Fibroblast of the aortic adventitia (primary cell): ENCODE measurements around the gene ZNF264. TPM values are rescaled to one million over a fixed set of nuclear protein-coding genes. Genes with fewer than 3 reads are reported as not detected.

Experiments used
- DNase-seq: peaks from one replicate; pipeline ENCODE4 v3.0.0-alpha.2; 2010; ENCODE audit warnings: low read depth
- H3K4me3 ChIP-seq: 2 replicates; pipeline ENCODE4 v1.5.1; 2011; ENCODE audit warnings: low read depth, mild to moderate bottlenecking, control low read depth, low read length, moderate library complexity
- total RNA-seq: library from RNA; depleted of rRNA; stranded (reverse); fragments of >200 nt; gene quantifications from 2 replicates; pipeline ENCODE4 v1.2.3, GENCODE V29; 2012; ENCODE audit warnings: low replicate concordance
- TF ChIP-seq, protein P1 (sequence below): IDR thresholded peaks from 2 replicates; pipeline ENCODE4 v1.5.1; 2011; ENCODE audit warnings: mild to moderate bottlenecking, low read length, control low read depth, inconsistent platforms; ENCODE audit not compliant: insufficient read depth

The ZNF264 gene
- 19.5 and 123 TPM in 2 replicates for total RNA-seq

- TF ChIP-seq, protein P1, sequence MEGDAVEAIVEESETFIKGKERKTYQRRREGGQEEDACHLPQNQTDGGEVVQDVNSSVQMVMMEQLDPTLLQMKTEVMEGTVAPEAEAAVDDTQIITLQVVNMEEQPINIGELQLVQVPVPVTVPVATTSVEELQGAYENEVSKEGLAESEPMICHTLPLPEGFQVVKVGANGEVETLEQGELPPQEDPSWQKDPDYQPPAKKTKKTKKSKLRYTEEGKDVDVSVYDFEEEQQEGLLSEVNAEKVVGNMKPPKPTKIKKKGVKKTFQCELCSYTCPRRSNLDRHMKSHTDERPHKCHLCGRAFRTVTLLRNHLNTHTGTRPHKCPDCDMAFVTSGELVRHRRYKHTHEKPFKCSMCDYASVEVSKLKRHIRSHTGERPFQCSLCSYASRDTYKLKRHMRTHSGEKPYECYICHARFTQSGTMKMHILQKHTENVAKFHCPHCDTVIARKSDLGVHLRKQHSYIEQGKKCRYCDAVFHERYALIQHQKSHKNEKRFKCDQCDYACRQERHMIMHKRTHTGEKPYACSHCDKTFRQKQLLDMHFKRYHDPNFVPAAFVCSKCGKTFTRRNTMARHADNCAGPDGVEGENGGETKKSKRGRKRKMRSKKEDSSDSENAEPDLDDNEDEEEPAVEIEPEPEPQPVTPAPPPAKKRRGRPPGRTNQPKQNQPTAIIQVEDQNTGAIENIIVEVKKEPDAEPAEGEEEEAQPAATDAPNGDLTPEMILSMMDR: no peak
- H3K4me3 ChIP-seq: peak within 1 kb of the TSS; percentile 97
- peak; percentile 87 for DNase-seq
Measured at GRCh38 chr19:57191141-57192076, at the start of gene ZNF264. Gene ZNF264 (plus strand): TSS chr19:57191500. CDS start chr19:57191914, 414 bp downstream.

DNA sequence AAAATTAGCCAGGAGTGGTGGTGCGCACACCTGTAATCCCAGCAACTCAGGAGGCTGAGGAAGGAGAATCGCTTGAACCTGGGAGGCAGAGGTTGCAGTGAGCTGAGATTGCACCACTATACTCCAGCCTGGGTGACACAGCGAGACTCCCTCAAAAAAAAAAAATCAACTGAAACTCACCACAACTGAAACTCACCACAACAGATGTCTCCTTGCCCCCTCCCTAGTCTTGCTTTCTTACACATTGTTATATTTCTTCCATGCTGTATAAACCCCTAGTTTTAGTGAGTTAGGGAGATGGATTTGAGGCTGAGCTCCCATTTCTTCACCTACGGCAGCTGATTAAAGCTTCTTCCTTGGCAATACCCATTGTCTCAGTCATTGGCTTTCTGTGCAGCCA is 49.6 kb upstream of the ZNF264 start:
- TF ChIP-seq, protein P1: no peak
- DNase-seq: no peak

GRCh38 chr19:57152921-57153320 is 38.4 kb upstream of the ZNF264 start:
- no peak overlapping the region for H3K4me3 ChIP-seq
- TF ChIP-seq, protein P1: no peak
- no peak for DNase-seq

More for the DNA sequence above, 49.6 kb upstream of the ZNF264 start:
- H3K4me3 ChIP-seq: no peak overlapping the region

DNA sequence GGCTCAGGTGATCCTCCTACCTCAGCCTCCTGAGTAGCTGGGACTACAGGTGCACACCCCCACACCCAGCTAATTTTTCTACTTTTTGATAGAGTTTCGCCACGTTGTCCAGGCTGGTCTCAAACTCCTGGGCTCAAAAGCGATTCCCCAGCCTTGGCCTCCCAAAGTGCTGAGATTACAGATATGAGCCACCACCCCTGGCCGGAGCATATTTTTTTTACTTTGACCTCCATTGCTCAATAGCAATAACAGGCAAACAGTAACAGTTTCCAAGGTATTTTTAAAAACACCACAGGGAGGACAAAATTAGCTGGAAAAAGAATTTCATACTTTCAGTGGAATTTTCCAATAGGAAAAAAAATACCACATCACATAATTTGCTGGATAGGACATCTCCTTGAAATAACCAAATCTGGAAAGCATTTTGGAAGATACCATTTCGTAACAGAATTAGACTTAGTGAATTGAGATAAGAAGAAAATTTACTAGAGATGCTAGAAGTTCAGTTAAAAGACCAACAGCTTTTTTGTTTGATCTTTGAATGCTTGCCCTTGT is 29.2 kb upstream of the ZNF264 start:
- no peak for DNase-seq
- TF ChIP-seq, protein P1: no peak
- H3K4me3 ChIP-seq: no peak overlapping the region

- no peak for DNase-seq
- H3K4me3 ChIP-seq: no peak overlapping the region
- TF ChIP-seq, protein P1: no peak
Measured at GRCh38 chr19:57165846-57166245, 25.5 kb upstream of the ZNF264 start.

DNA sequence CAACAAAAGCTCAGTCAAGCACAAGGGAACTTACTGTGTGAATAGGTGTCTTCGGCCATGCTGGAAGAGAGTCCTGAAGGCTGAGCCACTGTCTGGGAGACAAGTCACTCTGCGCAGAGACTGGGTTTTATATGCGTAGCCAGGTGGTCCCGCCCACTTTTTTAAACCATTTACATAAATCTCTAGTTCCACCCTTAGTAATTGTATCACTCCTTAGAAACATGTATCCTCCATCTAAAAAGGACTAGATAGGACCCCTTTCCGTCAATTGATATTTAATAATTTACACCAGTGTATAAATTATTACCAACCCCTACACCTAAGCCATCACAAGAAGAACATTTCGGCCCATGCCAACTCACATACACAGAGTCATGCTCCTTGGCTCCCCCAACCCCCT is 23.9 kb upstream of the ZNF264 start, which contains the start of gene DUXA:
TSS of gene DUXA (minus strand) at position 101 of the 400 bp plus-strand sequence. CDS start at position 59, 42 bp downstream.
- TF ChIP-seq, protein P1: no peak
- no peak within 1 kb of the TSS for H3K4me3 ChIP-seq
- no peak for DNase-seq
